Thymus (tissue), 14 donors: Measurements from ENCODE around the gene TARBP1. TPM values are rescaled to one million over a fixed set of nuclear protein-coding genes. Genes with fewer than 3 reads are reported as not detected.
A peak's percentile ranks its signal among the peaks of the same experiment; 100 is the strongest.

Experiments used
- DNase-seq, 9 donors: peaks; one replicate each; pipeline ENCODE4 v3.0.0-alpha.2; 2013; ENCODE audit warnings: low spot score in 9 of 9, low read depth in 6 of 9, missing footprints in 1 of 9
- H3K27ac ChIP-seq, 2 donors: one replicate each; pipeline ENCODE4 v1.5.1; 2013; ENCODE audit warnings: control low read depth in 1 of 2, low read depth in 1 of 2, low read length in 1 of 2, mild to moderate bottlenecking in 1 of 2, moderate library complexity in 1 of 2
- H3K27me3 ChIP-seq, 2 donors: one replicate each; pipeline ENCODE4 v1.5.1; 2013; ENCODE audit warnings: low read length in 1 of 2; ENCODE audit not compliant: control insufficient read depth in 2 of 2, insufficient read depth in 1 of 2
- H3K36me3 ChIP-seq, 2 donors: one replicate each; pipeline ENCODE4 v1.5.1; 2013; ENCODE audit warnings: low read length in 1 of 2, mild to moderate bottlenecking in 1 of 2, moderate library complexity in 1 of 2; ENCODE audit not compliant: control insufficient read depth in 2 of 2, insufficient read depth in 2 of 2
- H3K4me1 ChIP-seq, 2 donors: one replicate each; pipeline ENCODE4 v1.5.1; 2013; ENCODE audit warnings: low read length in 2 of 2; ENCODE audit not compliant: control insufficient read depth in 2 of 2, insufficient read depth in 2 of 2
- H3K4me3 ChIP-seq, 2 donors: one replicate each; pipeline ENCODE4 v1.5.1; 2013; ENCODE audit warnings: low read length in 2 of 2, control low read depth in 1 of 2, mild to moderate bottlenecking in 1 of 2
- H3K9me3 ChIP-seq, 2 donors: one replicate each; pipeline ENCODE4 v1.5.1; 2013; ENCODE audit warnings: low read length in 1 of 2, mild to moderate bottlenecking in 1 of 2; ENCODE audit not compliant: control insufficient read depth in 2 of 2, insufficient read depth in 1 of 2
- WGBS: extraction: QIAGEN DNeasy Blood & Tissue Kit; methylation state at CpG from one replicate; pipeline ENCODE4 v1.1.7; 2013; 5-methylcytosine and 5-hydroxymethylcytosine counted together
- long read RNA-seq, 10 donors: transcript quantifications; one replicate each; lab custom pipeline, GENCODE V29; 2026
- polyA plus RNA-seq: library from polyadenylated mRNA; stranded (reverse); fragments of 200-250 nt; gene quantifications from one replicate; pipeline ENCODE4 v1.2.3, GENCODE V29; 2013
- total RNA-seq: library from RNA; stranded (reverse); fragments of 120-200 nt; gene quantifications from one replicate; pipeline ENCODE4 v1.2.4, GENCODE V29; 2013
- donor health status: healthy.

TARBP1 gene
- total RNA-seq (29.0 TPM), polyA plus RNA-seq (66.3 TPM)
- long read RNA-seq, donor 1, partial matches to known transcripts = 0 of 1 reads
- long read RNA-seq, donor 1, other reads (novel, unspliced or antisense) = 0 of 1 reads
- long read RNA-seq, donor 2, transcript TARBP1-202 (8 exons, 1,650 nt) = major isoform, 5 of 29 reads
- long read RNA-seq, donor 2, partial matches to known transcripts = 20 of 29 reads
- long read RNA-seq, donor 2, other reads (novel, unspliced or antisense) = 0 of 29 reads
- long read RNA-seq, donor 3, partial matches to known transcripts = 14 of 16 reads
- long read RNA-seq, donor 3, other reads (novel, unspliced or antisense) = 0 of 16 reads
- long read RNA-seq, donor 4, partial matches to known transcripts = 8 of 8 reads
- long read RNA-seq, donor 4, other reads (novel, unspliced or antisense) = 0 of 8 reads
- long read RNA-seq, donor 5, full-length matches to known transcripts = 4 of 4 reads
- long read RNA-seq, donor 5, partial matches to known transcripts = 0 of 4 reads
- long read RNA-seq, donor 5, other reads (novel, unspliced or antisense) = 0 of 4 reads
- long read RNA-seq, donor 6, partial matches to known transcripts = 6 of 7 reads
- long read RNA-seq, donor 6, other reads (novel, unspliced or antisense) = 0 of 7 reads
- long read RNA-seq, donor 7, partial matches to known transcripts = 6 of 7 reads
- long read RNA-seq, donor 7, other reads (novel, unspliced or antisense) = 0 of 7 reads
- long read RNA-seq, donor 8 = 0 reads
- long read RNA-seq, donor 9, full-length matches to known transcripts = 2 of 2 reads
- long read RNA-seq, donor 9, partial matches to known transcripts = 0 of 2 reads
- long read RNA-seq, donor 9, other reads (novel, unspliced or antisense) = 0 of 2 reads
- long read RNA-seq, donor 10 = 0 reads

- no peaks in the 10 kb centered on the region for H3K27me3 ChIP-seq
- peak within 1 kb of the TSS; percentile 87 to 91 for H3K27ac ChIP-seq
- peak in 8 of 9 donors; percentile 45 to 89 (median 74) for DNase-seq
- H3K4me3 ChIP-seq = peak within 1 kb of the TSS; percentile 52 to 84
- peaks cover 3 to 24% of the 10 kb centered on the region in 2 donors for H3K4me1 ChIP-seq
- H3K36me3 ChIP-seq = no peaks in the 10 kb centered on the region
- H3K9me3 ChIP-seq = no peaks in the 10 kb centered on the region
- under 1% methylated on average over 122 of the region's 122 CpGs for WGBS
Observed at GRCh38 chr1:234478481-234479309, at the start of gene TARBP1. TARBP1 (minus strand) TSS chr1:234479179; CDS start chr1:234479103, 76 bp downstream.

- Histone ChIP-seq H3K4me3 (no peak overlapping the region), H3K36me3 (no peaks in the 10 kb centered on the region), H3K27me3 (no peaks in the 10 kb centered on the region), H3K9me3 (no peaks in the 10 kb centered on the region), H3K4me1 (peaks cover 11 to 28% of the 10 kb centered on the region in 2 donors), H3K27ac (no peak overlapping the region)
- DNase-seq = no peak
- whole genome bisulfite sequencing = 91% methylated on average over 14 of the region's 14 CpGs
Observed at GRCh38 chr1:234528074-234528865, 49.3 kb upstream of the TARBP1 start.

GRCh38 chr1:234527346-234527745 lies 48.4 kb upstream of the TARBP1 start:
- Histone ChIP-seq H3K27ac (no peak overlapping the region), H3K9me3 (no peaks in the 10 kb centered on the region)
- 98% methylated on average over 6 of the region's 6 CpGs for WGBS

GRCh38 chr1:234526922-234527321 lies 47.9 kb upstream of the TARBP1 start:
- WGBS = 97% methylated on average over 3 of the region's 3 CpGs
- DNase-seq = no peak
- Histone ChIP-seq H3K4me1 (peaks cover 22 to 32% of the 10 kb centered on the region in 2 donors), H3K27me3 (no peaks in the 10 kb centered on the region), H3K4me3 (no peak overlapping the region), H3K27ac (no peak overlapping the region), H3K36me3 (no peaks in the 10 kb centered on the region), H3K9me3 (no peaks in the 10 kb centered on the region)

More at GRCh38 chr1:234527346-234527745, 48.4 kb upstream of the TARBP1 start:
- Histone ChIP-seq H3K36me3 (no peaks in the 10 kb centered on the region), H3K27me3 (no peaks in the 10 kb centered on the region), H3K4me1 (peaks cover 20 to 29% of the 10 kb centered on the region in 2 donors), H3K4me3 (no peak overlapping the region)
- DNase-seq = no peak

GRCh38 chr1:234525099-234525799 lies 46.3 kb upstream of the TARBP1 start:
- no peak for DNase-seq
- no peak overlapping the region for H3K27ac ChIP-seq
- no peaks in the 10 kb centered on the region for H3K27me3 ChIP-seq
- H3K4me1 ChIP-seq = peaks cover 22 to 41% of the 10 kb centered on the region in 2 donors
- H3K36me3 ChIP-seq = no peaks in the 10 kb centered on the region
- H3K4me3 ChIP-seq = no peak overlapping the region
- H3K9me3 ChIP-seq = no peaks in the 10 kb centered on the region
- 61% methylated on average over 5 of the region's 5 CpGs for WGBS

- no peaks in the 10 kb centered on the region for H3K36me3 ChIP-seq
- H3K4me1 ChIP-seq = peaks cover 20 to 35% of the 10 kb centered on the region in 2 donors
- DNase-seq = no peak
- H3K27me3 ChIP-seq = no peaks in the 10 kb centered on the region
- H3K27ac ChIP-seq = no peak overlapping the region
- H3K4me3 ChIP-seq = no peak overlapping the region
- WGBS = over 99% methylated on average over 5 of the region's 5 CpGs
- H3K9me3 ChIP-seq = no peaks in the 10 kb centered on the region
Observed at GRCh38 chr1:234521836-234522235, 42.9 kb upstream of the TARBP1 start.

- Histone ChIP-seq H3K4me1 (peaks cover 20 to 35% of the 10 kb centered on the region in 2 donors), H3K27ac (no peak overlapping the region)
- no peak for DNase-seq
Observed at GRCh38 chr1:234520908-234521817, 42.2 kb upstream of the TARBP1 start.

More at GRCh38 chr1:234520908-234521817, 42.2 kb upstream of the TARBP1 start:
- no peaks in the 10 kb centered on the region for H3K27me3 ChIP-seq
- no peak overlapping the region for H3K4me3 ChIP-seq
- WGBS = 58% methylated on average over 6 of the region's 6 CpGs
- no peaks in the 10 kb centered on the region for H3K9me3 ChIP-seq
- no peaks in the 10 kb centered on the region for H3K36me3 ChIP-seq
